ENCODE measurements around the gene FAM43A. TPM values are rescaled to one million over a fixed set of nuclear protein-coding genes. Genes with fewer than 3 reads are reported as not detected.

FAM43A gene
- total RNA-seq, 1 experiment from 2014 or later: 0.33 TPM

DNA sequence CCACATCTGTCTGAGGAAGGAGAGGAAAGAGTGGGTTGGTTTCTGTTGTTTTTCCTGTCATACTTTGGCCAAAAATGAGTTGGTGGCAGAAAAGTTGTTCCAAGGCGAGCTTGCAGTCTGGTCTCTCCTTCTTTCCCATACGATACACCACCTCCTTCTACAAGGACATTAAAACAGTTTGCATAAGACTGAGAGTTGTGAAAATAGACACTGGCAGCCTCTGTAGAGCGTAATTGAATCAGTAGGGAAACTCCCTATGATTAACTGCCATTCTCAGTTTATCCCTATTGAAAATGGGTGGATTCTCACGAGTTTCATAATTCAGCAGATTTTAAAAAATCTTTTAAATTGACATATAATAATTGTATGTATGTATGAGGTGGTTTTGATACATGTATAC is 10.0 kb upstream of the FAM43A start:
- DNase-seq (ENCODE audit: low spot score): no peak

DNA sequence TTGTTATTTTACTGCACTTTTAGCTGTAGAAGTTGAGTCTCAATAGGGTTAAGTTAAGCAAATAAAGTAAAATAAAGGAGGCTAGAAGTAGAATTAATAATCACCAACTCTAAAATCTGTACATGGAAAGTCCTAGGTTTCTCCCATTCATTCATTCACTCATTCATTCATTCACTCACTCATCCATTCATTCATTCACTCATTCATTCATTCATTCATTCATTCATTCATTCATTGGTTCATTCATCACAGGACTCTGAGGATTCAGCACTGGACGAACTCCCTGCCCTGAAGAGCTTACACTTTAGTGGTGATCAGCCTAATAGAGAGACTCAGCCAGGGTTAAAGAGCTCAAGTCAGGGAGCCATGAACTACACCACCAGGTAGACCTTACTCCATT is 9.2 kb upstream of the FAM43A start:
- no peak for DNase-seq (ENCODE audit: low spot score)

DNA sequence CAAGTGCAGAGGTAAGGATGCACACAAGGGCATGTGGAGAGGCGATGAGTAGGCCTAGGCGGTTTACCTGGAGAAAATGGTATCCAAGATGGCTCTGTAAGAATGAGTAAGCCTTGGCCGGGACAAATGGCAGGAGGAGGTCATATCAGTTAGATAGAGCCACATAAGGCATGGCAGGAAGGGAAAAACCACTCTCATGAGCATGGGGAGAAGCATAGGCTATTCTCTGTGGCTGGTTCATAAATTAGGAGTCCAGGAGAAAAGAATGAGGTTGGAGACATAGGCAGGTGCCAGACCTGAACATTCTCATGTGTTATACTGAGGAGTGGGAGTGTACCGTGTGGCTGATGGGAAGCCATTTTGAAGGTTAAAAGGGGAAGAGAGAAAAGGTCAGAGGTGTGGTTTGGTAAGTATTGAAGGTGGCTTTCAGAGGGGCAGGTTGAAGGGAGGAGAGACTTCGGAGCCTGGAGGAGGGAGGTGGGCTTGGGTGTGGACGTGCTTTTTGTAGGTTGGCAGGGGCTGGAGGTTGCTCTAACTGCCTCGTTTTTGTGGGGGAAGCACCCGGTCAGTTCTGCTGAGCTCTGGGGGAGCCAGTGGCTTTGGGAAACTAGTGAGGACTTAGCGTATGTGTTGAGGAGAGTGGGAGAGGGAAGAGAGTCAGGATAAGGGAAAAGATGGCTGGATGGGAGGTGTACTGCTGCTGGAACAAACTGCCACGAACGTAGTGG is 4.6 kb upstream of the FAM43A start:
- no peak for DNase-seq (ENCODE audit: low spot score)

DNA sequence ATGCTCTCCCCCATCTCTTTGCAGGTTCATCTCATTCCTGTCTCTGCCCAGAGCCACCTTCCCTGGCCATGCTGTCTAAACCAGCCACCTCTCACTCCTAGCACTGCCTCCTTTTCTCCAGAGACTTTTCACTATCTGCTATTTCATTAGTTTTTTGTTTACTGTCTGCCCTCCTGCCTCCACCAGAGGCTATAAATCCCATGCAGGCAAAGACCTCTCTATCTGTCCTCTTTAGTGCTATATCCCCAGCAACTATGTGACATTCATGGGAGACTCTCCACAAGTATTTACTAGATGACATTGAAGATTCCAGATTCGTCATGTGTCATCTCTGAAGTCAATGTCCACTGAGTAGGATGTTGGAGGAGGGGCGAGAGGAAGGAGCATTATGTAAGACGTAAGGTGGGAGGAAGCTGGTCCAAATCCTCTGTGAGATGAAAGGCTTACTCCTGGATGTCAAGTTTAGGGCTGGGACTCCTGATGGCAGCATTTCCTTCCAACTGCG is 3.4 kb upstream of the FAM43A start:
- no peak for DNase-seq (ENCODE audit: low spot score)

DNA sequence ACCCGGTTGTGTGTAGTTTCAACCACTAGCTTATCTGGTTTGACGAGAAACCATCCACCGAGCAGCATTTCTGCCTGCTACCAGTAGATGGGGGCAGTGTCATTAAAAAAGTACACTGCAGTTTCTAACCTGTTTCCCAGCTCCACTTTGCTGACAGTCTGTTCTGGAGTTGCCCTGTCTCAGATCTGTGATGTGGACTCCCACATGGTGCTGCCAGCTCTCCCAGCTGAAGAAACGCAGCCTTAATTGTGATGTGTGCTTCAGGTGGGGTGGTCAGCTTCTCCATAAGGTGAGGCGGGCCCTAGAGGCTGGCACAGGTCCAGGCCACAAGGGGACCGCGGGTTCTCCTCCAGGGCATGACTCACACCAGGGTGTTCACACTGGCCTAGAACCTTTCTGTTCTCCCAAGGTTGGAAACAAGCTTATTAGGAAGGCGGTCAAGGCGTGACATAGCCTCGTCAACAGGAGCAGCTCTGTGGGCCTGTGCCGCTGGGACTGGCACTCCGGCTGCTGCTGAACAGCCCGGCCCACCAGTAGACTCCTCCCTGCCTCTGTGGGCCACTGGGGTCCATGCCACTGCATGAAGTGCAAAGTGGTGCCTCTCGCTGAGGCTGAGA is 2.9 kb upstream of the FAM43A start:
- peak; percentile 93 for DNase-seq (ENCODE audit: low spot score)

DNA sequence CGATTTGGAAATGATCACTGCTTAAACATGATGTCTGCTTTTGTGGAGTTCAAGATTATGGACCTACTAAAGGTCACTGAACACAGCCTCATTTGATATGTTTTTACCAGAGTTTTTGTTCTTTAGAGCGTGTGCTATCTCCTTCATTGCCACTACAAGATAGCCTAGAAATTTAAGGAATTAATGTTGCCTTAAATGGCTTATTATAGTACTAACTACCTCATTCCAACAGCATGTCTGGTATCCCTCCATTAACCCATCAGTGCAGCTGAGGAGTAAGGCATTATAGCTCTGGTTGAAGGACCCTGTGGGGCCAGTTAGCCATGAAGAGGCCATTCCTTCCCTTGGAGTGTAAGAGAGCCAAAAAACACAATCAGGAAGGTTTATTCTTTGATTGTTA is 2.3 kb upstream of the FAM43A start:
- no peak for DNase-seq (ENCODE audit: low spot score)

DNA sequence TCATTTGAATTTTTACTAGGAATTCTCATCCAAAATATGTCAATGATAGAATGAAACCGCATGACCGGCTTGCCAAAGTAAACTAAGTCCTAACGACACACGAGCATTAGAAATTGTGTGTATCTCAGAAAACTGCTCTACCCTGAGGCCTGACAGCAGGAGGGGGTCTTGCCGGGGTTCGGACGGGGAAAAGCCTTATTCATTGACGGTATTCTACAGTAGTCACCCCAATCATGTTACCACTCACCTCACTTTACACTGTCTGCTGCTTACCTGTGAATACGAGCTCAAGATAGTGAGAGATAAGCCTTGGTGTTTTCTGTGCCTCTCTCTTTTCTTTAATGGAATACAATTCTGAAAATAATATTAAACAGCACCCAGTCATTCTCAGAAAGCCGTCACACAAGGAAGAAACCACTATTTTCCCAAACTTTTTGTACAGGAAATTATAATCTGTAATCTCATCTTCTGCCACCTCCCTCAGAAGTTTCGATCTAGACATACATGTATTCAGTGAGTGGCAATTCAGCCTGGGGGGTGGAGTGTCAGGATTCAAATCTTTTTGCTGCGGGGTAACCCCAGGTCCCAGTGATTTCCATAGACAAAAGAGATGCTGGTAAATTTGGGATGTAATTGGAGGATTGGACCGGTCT is 492 bp upstream of the FAM43A start:
- DNase-seq (ENCODE audit: low spot score): no peak

DNA sequence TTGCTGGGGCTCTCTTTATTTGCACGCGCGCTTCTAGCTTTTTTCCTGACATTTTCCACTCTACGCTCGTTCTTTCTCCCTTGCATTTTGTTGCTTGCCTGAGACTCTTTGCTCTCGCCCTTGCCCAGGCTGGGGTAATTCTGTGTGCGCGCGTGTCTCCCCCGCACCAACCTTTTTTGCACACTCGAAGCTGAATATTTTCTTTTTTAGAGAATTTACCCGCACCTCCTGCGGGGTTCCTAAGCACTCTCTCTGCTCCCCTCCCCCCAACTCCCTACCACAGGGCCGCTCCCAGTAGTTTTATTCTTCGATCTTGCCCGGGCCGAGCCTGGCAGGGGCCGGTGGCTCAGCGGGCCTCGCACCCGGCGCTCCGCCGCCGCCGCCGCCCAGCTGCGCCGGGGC is 732 bp downstream of the FAM43A start:
- no peak for DNase-seq (ENCODE audit: low spot score)

DNA sequence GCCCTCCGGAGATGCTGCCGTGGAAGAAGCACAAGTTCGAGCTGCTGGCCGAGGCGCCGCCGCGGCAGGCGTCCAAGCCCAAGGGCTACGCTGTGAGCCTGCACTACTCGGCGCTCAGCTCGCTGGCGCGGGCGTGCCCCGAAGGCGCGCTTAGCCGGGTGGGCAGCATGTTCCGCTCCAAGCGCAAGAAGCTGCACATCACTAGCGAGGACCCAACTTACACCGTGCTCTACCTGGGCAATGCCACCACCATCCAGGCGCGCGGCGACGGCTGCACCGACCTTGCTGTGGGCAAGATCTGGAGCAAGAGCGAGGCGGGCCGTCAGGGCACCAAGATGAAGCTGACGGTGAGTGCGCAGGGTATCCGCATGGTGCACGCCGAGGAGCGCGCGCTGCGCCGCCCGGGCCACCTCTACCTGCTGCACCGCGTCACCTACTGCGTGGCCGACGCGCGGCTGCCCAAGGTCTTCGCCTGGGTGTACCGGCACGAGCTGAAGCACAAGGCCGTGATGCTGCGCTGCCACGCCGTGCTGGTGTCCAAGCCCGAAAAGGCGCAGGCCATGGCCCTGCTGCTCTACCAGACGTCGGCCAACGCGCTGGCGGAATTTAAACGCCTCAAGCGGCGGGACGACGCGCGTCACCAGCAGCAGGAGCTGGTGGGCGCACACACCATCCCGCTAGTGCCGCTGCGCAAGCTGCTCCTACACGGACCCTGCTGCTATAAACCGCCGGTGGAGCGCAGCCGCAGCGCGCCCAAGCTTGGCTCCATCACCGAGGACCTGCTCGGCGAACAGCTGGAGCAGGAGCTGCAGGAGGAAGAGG is 1.3 kb downstream of the FAM43A start:
- no peak for DNase-seq (ENCODE audit: low spot score)

DNA sequence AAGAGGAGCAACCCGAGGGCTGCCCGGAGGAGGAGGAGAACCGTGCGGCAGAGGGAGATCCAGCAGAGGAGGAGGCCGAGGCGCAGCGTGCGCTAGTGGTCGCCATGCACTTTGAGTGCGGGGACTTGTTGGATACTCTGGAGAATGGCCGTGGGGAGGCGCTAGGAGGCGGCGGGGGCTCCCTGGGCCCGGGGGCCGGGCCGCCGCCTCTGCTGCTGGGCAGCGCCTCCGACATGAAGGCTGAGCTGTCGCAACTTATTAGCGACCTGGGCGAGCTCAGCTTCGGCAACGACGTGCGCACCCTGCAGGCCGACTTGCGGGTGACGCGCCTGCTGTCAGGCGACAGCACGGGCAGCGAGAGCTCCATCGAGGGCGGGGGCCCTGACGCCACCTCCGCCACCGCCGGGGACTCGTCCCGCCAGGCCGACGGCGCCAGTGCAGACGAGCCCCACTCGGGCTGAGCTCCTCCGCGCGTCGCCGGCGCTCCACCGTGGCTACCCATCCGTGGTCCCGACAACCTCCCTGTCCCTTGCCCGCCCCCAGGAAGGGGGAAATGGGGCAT is 2.0 kb downstream of the FAM43A start:
- DNase-seq (ENCODE audit: low spot score): peak; percentile 68

DNA sequence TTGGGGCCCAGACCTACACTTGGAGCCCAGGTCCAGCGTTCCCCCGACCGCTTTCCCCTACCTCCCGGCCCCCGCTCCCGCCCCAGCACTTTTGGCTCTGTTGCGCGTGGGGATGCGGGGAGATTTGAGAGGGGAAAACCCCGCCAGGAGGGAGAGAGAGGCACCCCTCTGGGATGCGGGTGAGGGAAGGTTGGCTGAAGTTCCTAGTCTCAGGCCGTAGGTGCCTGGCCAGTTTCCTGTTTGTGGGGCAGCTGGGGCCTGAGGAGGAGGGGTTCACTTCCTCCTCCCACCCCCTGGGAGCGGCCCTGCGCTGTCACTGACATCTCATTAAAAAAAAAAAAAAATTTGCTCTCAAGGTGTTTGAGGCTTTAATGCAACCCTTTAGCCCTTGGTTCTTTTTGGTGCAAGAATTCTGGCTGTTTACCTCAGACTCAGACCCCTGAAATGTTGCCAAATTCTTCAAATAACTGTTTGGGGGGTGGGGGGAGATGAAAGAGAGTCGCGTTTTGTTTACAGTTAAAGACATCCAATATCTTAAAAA is 2.6 kb downstream of the FAM43A start:
- no peak for DNase-seq (ENCODE audit: low spot score)

DNA sequence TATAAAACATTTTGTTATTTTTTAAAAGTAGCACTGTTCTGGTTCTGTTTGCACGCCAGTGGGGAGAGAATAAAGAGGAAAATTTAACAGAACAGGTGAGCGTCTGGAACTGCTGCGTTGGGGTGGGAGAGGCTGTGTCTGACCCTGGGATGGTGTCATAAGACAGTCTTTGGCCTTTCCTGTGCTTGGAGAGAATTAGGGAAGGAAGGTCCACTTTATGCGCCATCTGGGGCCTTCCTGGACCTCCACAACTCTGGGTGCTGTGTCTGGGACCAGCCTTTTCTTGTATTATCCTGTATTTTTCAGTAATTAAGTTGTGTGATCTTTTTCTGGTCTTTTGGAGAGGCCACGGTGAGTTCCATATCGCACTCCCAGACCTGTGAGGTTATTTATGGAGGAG is 3.3 kb downstream of the FAM43A start:
- no peak for DNase-seq (ENCODE audit: low spot score)

DNA sequence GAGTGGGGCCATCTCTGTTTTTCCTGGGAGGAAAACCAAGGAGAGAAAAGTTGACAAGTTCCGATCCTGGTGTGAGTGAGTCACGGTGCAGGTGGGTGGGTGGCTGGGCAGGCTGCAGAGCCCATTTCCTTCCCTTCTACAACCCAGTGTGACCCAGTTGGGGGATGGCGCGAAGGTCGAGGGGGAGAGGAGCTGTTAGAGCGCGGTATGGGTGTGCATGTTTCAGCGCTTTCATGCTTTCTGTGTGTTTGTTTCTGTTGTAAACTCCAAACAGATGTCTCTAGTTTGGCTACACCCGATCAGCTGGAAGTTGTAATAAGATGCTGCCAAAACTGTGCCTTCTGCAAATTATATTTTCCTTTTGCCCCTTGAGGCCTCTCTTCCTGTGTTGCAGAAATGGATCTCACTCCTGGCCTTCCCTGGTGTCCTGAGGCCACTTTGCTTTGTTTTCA is 3.8 kb downstream of the FAM43A start:
- DNase-seq (ENCODE audit: low spot score): no peak

DNA sequence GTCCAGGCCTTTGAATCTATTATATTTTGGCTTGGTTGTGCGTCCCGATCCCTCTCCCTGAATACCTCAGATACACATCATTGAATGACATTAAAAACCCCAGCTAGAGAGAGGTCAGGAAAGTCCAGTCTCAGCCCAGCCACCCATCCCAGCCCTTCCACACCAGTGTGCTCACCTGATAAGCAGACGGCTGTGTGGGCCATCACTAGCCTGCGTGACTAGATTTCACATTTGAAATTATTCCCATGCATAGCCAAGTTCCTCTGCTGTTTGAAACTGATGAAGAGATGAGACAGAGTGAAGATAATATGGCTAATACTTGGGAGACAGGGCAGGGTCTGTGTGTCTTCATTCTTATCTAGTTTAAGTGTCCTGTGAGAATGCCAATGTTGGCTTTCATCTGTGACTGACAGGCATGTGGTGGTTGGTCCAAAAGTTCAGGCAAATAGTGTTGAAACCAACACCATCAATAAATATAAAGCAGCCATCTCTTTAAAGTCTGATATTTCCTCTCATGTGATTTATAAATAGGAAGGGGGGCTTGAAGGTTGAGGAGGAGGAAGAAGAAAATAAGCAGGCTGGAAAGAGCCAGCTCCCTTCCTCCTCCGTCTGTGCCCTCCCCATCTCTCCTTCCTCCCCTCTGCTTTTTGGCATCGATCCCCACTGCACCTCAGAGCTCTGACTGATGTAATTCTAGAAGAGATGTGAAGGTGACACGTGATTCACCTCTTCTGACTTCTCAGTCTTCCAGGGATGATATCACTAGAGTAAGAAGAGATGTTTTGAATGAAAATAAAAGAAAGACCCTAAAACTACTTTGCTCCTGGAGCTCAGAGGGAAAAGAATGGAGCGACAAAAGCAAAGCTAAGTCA is 5.1 kb downstream of the FAM43A start:
- no peak for DNase-seq (ENCODE audit: low spot score)

DNA sequence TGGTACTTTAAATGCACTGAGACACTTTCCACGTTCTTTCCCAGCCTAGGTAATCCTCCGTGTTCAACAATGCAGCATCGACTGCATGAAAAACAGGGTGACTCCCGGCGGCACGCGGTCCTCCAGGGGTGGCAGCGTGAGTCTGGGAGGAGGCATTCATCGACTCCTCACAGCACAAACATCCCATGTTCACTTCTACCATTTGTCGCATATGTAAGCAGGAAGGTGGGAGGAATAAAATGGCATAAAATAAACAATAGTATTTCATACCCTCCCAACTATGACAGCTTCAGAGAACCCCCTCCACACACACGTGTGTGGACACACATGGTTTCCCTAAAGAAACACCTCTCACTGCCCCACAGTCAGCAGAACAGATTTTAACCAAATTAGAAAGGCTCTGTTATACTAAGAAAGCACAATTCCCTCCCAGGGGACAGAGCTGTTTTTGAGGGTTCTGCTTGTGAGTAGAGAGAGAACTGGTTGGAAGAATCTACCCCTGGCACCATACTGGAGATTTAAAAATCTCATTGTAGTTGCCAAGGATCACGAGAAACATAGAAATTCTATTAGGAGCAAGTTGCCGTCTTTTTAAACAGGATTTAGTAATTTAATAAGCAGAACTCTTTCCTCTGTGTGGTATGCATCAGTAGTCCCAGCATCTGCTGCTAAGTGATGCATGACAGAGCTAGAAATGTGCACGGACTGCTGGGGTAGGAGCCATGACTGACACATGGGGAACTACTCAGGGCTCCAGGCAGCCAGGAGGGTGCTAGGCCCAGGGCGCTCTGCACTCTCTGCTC is 6.0 kb downstream of the FAM43A start:
- DNase-seq (ENCODE audit: low spot score): no peak

DNA sequence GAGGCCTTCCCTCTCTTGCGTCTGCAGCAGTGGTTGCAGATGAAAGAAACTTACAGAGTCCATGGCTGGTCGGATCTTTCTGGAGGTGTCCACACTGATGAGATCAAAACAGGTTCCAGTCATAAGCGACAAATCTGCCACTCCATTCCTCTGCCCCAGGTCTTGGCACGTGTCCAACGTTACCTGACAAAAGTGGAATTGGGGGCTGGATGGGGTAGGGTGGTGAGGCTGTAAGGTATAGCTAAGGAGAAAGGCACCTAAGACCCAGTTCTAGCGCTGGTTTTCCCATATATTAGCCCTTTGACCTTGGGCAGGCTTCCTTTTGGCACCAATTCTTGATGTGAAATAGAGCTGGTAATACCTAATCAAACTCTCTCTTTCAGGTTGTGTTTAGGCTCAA is 11.0 kb downstream of the FAM43A start:
- DNase-seq (ENCODE audit: low spot score): no peak

DNA sequence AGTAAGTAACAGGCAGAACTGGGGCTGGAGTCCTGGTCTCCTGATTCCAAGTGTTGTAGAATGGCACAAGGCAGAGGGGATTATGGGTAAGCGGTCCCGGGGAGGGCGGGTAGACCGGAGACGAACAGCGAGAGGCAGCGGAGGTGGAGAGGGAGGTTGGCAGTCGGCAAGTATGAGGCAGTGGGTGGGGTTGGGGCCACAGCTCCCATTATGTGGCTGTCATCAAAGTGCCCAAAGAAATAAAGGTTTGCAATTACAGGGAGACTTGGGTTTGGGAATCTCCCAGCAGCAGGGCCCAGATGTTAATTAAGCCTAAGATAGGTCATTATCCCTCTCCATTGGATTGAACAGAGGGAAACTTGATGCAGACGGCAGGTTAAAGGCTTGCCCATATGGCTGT is 16.9 kb downstream of the FAM43A start:
- no peak for DNase-seq (ENCODE audit: low spot score)

DNA sequence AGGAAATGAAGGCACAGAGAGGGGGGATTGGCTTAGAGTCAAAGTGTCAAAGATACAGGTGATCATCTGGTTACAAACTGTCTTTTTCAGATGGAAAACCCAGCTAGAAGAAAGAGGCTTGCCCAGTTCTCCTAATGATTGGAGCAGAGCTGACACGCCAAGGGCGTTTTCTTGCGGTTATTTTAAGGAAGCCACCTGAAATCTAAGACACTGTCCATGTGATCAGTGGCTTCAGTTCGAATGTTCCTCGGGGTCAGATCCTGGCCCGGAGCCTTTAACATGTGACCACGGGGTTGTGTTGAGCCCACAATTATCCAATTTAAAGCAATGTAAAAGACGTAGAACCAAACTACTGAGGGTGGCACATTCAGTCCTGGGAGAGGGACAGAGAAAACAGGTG is 19.5 kb downstream of the FAM43A start:
- DNase-seq (ENCODE audit: low spot score): no peak

DNA sequence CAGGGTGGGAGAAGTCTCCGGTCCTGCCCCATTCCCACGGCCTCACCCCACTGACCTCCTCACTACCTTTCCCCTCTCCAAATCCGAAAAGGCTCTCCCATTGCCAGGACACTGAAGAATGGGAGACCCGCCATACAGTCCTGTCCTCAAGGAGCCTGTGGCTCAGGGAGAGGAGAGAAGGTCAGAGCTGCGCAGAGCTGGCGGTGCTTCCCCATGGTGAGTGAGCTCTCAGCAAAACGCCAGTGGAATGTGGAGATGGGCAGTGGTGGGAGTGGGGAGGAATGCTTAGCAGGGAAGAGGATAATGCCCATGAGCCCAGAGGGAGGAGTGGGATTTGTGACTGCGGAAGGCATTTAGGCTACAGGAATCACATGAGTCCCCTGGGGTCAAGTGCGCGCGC is 20.1 kb downstream of the FAM43A start:
- no peak for DNase-seq (ENCODE audit: low spot score)

DNA sequence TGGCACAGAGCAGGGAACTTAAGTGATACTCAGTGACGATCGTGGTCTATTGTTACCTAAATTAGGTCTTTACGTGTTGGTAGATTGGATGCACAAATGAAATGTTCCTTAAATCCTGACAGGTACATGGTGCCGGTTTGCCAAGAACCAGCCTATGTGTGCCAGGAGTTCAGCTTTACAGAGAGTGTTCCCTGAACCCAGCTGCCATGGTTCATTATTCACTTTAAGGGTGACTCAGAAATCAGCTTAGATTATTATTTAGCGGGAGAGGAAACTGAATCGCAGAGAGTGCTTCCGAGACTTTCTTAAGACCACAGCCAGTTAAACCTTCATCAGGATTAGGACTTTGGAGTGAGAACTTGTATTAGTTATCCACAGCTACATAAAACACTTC is 21.5 kb downstream of the FAM43A start:
- DNase-seq (ENCODE audit: low spot score): no peak
